ENCODE measurements around the gene SNRNP70.

SNRNP70 gene

GRCh38 chr19:49097453-49098288 is 12.4 kb downstream of the SNRNP70 start:
- DNase-seq (ENCODE audit: extremely low spot score, insufficient read length, low read depth) (peak; percentile 59), FAIRE-seq (peak; percentile 83)

- DNase-seq (ENCODE audit: extremely low spot score, insufficient read length, low read depth): no peak
- FAIRE-seq: no peak
Observed at GRCh38 chr19:49098795-49099194, 13.5 kb downstream of the SNRNP70 start.

GRCh38 chr19:49101160-49101559 is 15.9 kb downstream of the SNRNP70 start:
- FAIRE-seq: no peak
- DNase-seq (ENCODE audit: extremely low spot score, insufficient read length, low read depth): no peak

- FAIRE-seq (no peak), DNase-seq (ENCODE audit: extremely low spot score, insufficient read length, low read depth) (no peak)
Observed at GRCh38 chr19:49102303-49102702, 17.1 kb downstream of the SNRNP70 start.

GRCh38 chr19:49103331-49104085 is 18.3 kb downstream of the SNRNP70 start:
- DNase-seq (ENCODE audit: extremely low spot score, insufficient read length, low read depth) (no peak), FAIRE-seq (no peak)

- FAIRE-seq (no peak), DNase-seq (ENCODE audit: extremely low spot score, insufficient read length, low read depth) (no peak)
Observed at GRCh38 chr19:49104229-49104864, 19.1 kb downstream of the SNRNP70 start.

GRCh38 chr19:49106648-49107135 is 21.4 kb downstream of the SNRNP70 start:
- no peak for DNase-seq (ENCODE audit: extremely low spot score, insufficient read length, low read depth)
- FAIRE-seq: peak; percentile 67

GRCh38 chr19:49107625-49108459 is 22.6 kb downstream of the SNRNP70 start:
- FAIRE-seq: no peak
- no peak for DNase-seq (ENCODE audit: extremely low spot score, insufficient read length, low read depth)

- no peak for FAIRE-seq
Observed at GRCh38 chr19:49109051-49109450, 23.8 kb downstream of the SNRNP70 start.

GRCh38 chr19:49109569-49110233 is 24.4 kb downstream of the SNRNP70 start:
- FAIRE-seq: no peak
- DNase-seq (ENCODE audit: extremely low spot score, insufficient read length, low read depth): no peak

More at GRCh38 chr19:49109051-49109450, 23.8 kb downstream of the SNRNP70 start:
- DNase-seq (ENCODE audit: extremely low spot score, insufficient read length, low read depth): no peak

- FAIRE-seq (no peak), DNase-seq (ENCODE audit: extremely low spot score, insufficient read length, low read depth) (no peak)
Observed at GRCh38 chr19:49110567-49110966, 25.3 kb downstream of the SNRNP70 start.

GRCh38 chr19:49111218-49111998 is 26.2 kb downstream of the SNRNP70 start:
- no peak for FAIRE-seq
- DNase-seq (ENCODE audit: extremely low spot score, insufficient read length, low read depth): no peak

- FAIRE-seq: peak; percentile 29
- DNase-seq (ENCODE audit: extremely low spot score, insufficient read length, low read depth): peak; percentile 84
Observed at GRCh38 chr19:49113762-49114629, 28.7 kb downstream of the SNRNP70 start, which contains the start of gene LIN7B. Gene LIN7B (plus strand): TSS chr19:49114370. CDS start chr19:49114405, 35 bp downstream.

- FAIRE-seq (no peak), DNase-seq (ENCODE audit: extremely low spot score, insufficient read length, low read depth) (no peak)
Observed at GRCh38 chr19:49114630-49115363, 29.5 kb downstream of the SNRNP70 start.

GRCh38 chr19:49116544-49116943 is 31.3 kb downstream of the SNRNP70 start:
- no peak for FAIRE-seq
- no peak for DNase-seq (ENCODE audit: extremely low spot score, insufficient read length, low read depth)

GRCh38 chr19:49117677-49118564 is 32.7 kb downstream of the SNRNP70 start:
- no peak for FAIRE-seq
- no peak for DNase-seq (ENCODE audit: extremely low spot score, insufficient read length, low read depth)
